GM18867 (cell line): ENCODE results near the gene MAMDC2.

Experiments
- ATAC-seq: cut with Tn5 transposase; IDR thresholded peaks from one replicate; pipeline ENCODE4 v1.9.1; 2021; ENCODE audit warnings: mild to moderate bottlenecking, moderate library complexity; ENCODE audit not compliant: unreplicated experiment

The MAMDC2 gene

DNA sequence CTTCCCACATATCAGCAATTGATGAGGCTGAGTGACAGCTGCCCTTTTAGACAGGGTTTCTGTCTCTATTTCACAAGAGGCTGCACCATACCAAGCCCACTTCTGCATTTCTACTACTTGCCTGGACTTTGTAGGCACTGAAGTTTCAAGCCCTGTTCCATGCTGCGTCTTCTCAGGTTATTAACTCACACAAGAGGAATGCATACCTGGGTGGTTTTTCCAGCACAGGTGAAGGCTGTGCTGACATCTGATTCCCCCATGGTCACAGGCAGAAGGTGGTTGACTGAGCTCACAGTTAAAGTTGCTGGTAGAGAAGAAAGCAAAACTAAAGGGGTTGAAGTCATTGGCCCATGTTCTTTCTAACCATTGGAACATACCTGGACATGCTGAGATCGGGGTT is 86.6 kb downstream of the MAMDC2 start:
- no peak for ATAC-seq

DNA sequence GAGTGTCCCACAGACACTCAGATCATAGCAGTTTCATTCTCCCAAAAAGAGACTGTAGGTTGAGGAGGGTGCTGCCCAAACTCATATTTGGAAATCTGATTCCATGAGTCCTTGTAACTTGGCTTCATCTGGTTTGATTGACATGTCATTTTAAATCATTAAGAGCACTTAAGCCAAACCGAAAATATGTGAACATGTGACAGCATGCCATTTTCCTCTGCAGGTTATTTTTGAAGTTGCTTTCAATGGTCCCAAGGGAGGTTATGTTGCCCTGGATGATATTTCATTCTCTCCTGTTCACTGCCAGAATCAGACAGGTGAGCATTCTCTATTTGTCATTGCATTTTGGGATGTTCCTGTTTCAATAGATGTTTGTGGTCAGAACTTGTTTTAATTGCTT is 87.6 kb downstream of the MAMDC2 start:
- no peak for ATAC-seq

DNA sequence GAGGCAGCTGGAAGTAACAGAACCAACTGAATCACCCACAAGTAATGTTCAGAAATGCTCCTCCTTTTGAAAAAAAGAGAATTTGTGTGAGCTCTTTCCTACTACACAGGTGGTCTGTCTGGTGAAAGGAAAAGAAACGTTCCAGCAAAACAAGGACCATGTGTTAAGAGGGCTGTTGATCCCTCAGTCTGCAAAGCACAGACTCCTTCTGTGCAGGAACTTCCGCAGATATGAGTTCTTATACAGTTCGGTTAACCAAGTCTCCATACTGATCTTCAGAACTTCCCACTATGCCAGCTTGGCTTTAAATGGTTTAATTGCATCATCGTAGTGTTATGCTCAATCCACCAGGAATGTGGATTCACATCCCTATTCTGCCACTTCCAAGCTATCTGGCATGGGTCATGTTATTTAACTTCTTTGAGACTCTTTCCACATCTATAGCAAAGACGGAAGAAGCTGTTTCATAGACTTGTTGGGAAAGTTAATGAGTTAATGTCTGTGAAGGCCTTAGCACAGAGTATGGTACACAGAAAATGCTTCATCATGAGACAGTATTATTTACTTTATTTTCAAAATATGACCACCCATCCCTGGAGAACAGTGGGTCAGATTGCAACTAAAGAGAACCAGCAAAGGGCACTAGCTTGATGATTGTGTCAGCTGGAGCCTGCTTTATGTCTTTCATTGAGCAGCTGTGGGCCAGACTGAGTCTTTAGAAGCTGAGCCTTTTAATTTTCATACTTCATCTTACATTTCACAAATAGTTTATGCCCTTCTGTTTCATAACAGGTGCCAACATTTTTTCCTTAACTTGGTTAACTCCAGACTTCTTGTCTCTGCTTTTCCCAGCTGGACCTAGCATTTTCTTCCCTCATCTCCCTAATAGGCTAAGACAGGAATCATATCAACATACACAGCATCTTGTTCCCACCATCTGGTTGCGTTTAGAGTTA is 89.9 kb downstream of the MAMDC2 start:
- no peak for ATAC-seq

DNA sequence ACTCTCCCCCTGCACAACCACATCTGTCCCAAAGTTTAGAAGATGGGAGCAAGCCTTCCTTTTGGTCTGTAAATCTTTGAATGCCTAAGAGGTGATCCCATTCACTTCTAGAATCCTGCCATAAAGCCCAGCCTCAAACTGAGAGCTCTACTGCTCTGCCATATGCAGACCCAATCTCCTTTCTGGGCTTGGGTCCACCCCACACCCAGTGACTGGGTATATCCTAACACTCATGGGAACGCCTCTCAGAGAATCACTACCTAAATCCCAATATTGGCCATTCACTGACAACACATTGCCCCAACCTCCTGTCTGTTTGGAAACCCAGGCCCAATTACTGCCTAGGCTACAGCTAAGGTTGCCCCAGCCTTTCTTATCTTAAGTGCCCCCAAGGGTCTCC is 90.7 kb downstream of the MAMDC2 start:
- ATAC-seq = no peak

DNA sequence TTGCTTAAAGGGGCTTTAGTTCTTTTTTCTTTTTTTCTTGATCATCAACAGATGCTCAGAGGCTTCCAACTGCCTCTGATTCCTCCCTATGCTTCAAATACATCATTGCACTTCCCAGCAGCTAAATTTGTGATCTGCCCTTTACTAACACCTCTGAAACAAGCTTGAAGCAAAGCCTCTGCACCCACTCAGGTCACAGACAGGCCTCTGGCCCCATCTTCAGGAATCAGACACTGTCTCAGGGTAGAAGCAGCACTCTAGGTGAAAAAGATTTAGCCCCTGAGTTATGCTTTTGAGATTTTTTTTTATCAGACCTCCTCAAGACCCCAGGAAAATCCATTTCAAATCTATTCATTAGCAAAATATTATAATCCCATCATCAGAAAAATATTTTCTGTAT is 91.5 kb downstream of the MAMDC2 start:
- no peak for ATAC-seq

DNA sequence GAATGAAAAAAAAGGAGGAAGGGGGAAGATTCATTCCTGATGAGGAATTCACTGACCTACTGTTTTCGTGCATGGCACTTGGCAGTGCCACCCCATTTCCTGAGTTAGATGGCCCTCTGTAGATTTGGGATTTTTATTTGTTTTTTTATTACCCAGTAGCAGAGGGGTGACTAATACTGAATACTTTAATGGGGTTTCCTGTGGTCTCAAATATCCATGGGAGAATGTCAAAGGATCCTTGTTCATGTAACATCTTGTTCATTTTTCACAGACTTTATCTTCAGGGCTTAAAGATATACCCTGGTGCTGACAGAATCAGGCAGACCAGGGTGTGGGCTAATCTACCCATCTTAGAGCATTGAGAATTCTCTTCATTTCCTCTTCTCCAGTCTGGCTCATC is 93.0 kb downstream of the MAMDC2 start:
- ATAC-seq = no peak

DNA sequence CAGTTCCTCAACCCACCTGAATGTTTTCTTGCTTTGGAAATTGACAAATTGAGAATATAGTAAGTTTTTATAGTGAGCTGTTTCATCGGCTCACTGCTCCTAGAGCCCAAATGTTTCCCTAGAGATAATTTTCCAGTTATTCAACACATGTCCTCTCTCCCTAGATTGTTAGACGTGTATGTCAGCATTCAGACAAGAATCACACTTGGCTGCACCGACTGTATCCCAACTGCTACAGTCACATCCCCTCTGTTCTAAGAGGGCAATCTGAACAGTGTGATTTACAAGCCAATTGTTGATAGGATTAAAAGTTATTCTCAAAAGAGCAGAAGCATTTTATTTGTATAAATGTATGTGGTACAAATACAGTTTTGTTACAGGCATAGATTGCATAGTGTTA is 93.9 kb downstream of the MAMDC2 start:
- no peak for ATAC-seq

DNA sequence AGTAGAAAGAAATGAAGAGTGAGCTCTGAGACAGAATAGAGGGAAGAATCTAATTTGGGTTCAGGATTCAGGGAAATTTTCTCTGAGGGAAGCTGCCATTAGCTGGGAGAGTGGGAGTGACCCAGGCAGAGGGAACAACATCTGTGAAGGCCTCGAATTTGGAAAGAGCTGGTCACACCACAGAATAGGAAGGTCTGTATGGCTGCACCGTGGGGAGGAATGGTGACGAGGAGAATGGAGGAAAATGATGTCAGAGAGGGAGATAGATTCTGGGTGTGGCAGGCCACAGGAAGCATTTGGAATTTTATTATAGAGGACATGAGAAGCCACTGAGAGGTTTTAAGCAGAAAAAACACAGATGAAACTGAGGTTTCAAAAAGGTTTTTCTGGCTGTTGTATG is 98.5 kb downstream of the MAMDC2 start:
- ATAC-seq = no peak

DNA sequence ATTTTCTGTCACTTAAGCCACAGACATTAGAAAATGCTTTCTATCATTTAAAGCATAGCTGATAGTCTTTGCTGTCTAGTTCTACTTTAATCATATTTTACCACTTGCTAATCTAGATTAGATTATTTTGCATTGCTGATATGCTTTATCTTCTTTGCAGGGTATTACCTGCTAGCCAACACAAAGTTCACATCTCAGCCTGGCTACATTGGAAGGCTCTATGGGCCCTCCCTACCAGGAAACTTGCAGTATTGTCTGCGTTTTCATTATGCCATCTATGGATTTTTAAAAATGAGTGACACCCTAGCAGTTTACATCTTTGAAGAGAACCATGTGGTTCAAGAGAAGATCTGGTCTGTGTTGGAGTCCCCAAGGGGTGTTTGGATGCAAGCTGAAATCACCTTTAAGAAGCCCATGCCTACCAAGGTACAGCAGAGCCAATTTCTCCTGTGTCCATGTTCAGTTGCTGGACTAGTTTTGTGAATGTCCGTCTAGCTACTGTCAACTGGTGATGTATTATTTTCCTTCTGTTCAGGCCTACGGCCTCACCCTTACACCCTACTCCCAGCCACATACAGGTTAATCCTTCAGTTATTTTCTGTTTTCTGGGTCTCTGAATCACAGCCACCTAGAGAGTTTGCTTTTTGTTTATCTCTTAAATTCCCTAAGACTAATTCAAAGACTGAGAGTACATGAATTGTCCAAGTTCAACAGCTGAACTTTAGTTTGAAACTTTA is 99.9 kb downstream of the MAMDC2 start:
- no peak for ATAC-seq

DNA sequence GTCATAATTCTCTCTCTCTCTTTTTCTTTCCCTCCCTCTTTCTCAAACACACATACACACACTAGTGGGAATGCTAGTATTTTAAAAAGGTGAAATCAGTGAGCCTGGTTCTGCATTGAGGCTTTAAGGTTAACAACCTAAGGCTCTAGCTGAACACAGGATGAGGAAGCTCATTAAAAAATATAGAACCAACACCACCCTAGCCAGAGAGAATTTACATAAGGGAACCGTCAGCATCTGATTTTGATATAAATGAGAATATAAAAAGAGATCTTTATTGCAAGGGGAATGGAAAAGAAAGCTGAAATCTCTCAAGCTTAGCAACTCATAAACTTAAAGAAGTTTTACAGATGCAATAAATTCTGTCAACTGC is 100.5 kb downstream of the MAMDC2 start:
- ATAC-seq = no peak

DNA sequence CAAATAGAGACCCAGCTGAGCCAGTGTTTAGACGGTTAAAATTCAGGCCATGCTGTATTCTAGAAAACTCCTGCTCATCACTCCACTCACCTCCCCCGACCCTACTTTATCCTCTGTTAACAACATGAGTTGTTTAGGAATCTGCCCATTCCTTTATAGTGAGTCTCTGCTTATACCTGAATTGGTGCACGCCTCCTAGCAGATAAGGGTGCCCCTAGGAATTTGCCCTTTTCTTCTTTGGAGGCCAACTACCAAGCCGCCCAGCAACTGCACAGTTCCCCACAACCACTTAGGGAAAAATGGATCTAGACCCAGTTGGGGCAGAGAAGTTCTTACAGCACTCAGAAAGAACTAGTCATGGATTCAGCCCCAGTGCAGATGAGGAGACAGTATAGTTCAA is 102.3 kb downstream of the MAMDC2 start:
- no peak for ATAC-seq

DNA sequence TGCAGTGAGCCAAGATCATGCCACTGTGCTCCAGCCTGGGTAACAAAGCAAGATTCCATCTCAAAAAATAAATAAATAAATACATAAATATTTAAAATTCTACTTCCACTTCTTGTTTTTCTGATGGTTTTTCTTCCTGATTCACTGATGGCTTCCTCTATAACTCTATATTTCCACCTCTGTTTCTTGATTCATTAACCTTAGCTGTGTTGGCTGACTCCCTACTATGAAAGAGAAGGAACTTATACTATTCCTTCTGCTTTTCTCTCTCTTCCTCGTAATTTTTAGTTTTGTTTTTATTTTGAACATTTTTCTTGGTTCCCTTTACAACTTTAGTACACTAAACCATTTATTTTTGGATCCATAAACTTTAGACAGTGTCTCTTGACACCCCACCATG is 103.5 kb downstream of the MAMDC2 start:
- ATAC-seq = no peak

DNA sequence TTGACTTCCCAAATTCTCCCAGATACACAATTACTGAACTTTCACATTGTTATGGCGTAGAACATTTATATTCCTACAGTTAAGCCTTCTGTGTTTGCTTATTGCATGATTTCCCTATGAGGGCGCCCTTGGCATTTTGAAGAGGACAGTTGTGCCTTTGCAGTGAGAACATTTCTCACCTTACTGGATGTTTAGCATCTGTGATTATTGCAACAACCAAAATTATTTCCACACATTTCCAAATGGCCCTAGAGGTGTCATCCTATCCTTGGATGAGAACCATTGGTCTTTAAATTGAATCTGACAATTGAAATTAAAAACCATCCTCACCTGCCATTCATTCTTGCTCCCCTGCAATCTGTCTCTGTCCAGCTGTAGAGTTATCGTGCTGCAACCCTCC is 104.0 kb downstream of the MAMDC2 start:
- no peak for ATAC-seq

DNA sequence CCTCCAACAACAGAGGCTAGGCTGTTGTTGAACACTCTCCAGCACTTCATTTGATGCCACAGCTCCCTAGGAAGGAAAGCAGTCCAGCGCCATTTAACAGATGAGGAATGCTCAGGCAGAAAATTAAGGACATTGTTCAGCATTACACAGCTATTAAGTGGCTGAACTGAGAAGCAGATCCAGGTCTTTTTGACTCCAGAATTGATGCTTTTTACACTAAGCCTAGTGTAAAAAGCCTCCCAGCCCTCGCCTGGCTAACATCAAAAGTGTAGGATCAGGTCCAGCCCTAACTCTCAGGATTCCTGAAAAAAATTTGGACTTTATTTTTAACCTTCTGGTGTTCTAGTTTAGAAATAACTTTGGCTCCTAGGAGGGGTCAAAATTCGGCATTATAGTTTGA is 108.7 kb downstream of the MAMDC2 start:
- no peak for ATAC-seq

DNA sequence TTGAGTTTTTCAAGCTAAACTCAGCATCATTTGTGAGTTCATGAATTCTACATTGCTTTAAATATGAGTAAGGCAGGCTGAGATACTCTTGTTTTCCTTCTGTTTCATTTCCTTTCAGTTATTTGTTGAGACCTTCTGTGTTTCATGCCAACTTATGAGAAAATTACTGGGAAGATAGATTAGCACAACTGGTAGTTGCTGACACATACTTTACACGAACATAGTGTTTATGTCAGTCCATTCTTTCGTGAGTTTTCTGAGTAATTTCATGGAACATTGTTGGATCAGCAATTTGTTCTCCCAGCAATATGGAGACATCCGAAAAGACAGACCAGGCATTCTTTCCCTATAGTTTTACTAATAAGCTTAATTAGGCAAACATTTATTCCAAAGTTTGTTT is 113.1 kb downstream of the MAMDC2 start:
- no peak for ATAC-seq

DNA sequence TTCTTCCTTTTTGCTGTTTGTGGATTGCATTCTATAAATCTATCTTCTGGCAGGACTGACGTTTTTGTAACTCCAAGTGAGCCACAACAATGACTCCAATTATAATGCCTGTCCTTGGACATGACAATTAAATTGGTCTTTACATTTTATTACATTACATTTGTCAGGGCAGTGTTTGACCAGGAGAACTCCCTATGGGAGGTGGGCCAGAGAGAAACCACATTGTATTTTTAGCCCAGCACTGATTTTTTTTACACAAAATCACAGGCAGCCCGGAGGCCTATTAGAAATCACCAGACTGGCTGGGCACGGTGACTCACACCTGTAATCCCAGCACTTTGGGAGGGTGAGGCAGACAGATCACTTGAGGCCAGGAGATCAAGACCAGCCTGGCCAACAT is 116.0 kb downstream of the MAMDC2 start:
- ATAC-seq = no peak

DNA sequence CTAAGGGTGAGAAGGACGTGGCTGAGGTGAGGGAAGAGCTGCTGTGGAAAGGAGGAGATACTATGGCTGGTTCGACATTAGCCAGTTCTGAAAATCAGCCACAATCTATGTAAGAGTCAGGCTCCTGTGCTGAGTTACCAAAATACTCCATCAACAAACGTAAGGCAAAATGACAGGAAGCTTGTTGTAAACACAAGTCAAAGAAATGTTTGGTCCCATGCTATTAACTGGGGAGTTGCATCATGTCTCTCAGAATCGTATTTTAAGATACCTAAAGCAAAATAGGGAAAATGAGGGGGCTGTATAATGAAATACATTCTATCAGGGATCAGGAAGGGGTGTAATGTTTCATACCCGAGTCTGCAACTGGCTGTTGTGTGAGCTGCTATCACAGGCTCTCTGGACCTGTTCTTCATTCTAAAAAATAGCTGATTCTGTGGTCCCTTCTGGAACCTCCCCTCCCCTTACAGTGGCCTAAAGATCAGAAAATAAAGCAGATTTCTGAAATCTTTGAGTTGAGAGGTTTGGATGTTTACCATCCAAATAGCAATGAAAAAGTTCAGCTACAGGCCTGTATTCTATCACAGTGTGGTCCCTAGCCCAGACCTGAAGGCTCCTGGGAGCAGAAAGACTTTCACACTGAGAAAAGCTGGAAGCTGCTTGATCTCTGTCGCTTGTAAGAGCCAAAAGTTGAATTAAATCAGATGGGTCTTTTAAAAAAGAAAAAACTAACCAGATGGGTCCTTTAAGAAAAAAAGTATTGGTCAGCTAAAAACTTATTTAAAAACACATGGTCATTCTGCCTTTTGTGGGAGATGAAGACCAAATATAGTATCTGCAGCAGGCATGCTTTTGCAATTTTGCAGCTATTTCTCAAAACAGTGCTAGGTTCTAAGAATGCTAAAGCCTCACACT is 117.3 kb downstream of the MAMDC2 start:
- no peak for ATAC-seq

DNA sequence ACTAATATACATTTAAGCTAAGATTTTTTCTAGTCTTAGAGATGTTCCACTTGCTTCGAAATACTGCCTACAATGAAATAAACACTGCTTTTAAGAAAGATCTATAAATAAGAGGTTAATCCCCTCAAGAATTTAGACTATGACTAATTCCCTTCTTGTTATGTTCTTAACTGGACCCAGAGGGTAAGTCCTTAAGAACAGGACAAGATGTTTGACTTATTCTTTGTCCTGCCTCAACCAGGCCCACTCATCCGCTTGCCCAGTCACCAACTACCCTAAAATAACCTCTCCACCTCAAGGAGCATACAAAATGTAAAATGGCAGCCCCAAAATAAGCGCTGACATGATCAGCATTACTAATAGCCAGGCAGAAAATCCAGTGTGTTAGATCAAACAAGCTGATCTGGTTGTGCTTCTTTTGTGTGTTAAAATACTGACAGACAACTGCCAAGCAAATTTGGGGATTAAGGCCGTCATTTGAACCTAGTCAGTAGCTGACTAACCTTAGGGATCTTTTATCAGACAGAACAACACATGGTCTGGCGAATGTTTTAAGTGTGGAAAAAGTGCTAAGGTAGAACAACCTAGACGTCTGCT is 121.5 kb downstream of the MAMDC2 start:
- ATAC-seq = no peak

DNA sequence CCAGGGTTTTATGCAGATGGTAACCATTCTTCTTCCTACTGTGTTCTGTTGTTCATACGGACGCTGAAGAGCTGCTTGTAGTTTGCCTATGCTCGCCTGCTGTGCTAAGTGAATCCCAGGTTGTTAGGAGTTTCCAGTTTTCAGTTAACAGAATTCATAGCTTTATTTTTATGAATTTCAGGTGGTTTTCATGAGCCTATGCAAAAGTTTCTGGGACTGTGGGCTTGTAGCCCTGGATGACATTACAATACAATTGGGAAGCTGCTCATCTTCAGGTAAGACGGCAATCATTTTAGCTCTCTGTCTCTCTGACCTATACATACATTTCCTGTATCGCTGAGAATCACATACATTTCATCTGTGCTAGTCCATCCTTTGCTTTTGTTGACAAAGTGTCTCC is 124.9 kb downstream of the MAMDC2 start:
- no peak for ATAC-seq

DNA sequence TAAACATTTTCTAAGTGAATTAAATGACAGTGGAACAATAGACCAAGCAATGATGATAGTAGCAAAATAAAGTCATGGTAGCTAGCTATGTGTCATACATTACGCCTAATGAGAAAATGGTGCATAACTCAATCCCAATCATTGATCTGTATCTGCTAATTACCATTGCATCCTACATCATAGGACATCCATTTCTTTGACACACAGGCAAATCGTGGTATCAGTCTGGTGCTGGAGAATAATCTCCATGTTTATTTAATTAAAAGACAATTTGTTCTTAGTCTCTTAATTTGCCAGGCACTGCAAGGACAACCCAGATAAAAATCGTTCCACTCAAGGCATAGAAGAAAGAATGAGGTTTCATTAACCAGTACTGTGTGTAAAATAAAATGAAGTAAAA is 125.6 kb downstream of the MAMDC2 start:
- ATAC-seq = no peak
